GM12891 (cell line): Measurements from ENCODE around the gene PRDM16.

Source experiments
- DNase-seq: peaks from one replicate; pipeline ENCODE4 v3.0.0; 2011; ENCODE audit warnings: low spot score; ENCODE audit not compliant: insufficient read length
- FAIRE-seq: peaks from 2 replicates; lab custom pipeline; 2011; peaks lifted over from hg19 to GRCh38; lab: Jason Lieb, UNC
- PAX5 ChIP-seq: IDR thresholded peaks from 2 replicates; pipeline ENCODE4 v1.6.1; 2011; ENCODE audit warnings: low read length, moderate library complexity, mild to moderate bottlenecking; ENCODE audit not compliant: insufficient read depth, severe bottlenecking
- POLR2A ChIP-seq: IDR thresholded peaks from 2 replicates; pipeline ENCODE4 v1.6.1; 2011; ENCODE audit warnings: low read depth, low read length, control low read depth
- POLR2AphosphoS5 ChIP-seq: IDR thresholded peaks from 2 replicates; pipeline ENCODE4 v1.6.1; 2011; ENCODE audit warnings: low read depth, low read length, control low read depth
- POU2F2 ChIP-seq: IDR thresholded peaks from 2 replicates; pipeline ENCODE4 v1.6.1; 2011; ENCODE audit warnings: low read depth, mild to moderate bottlenecking, control low read depth, low read length, moderate library complexity
- SPI1 ChIP-seq: IDR thresholded peaks from 2 replicates; pipeline ENCODE4 v1.6.1; 2011; ENCODE audit warnings: low read depth, low read length, control low read depth
- TAF1 ChIP-seq: IDR thresholded peaks from 2 replicates; pipeline ENCODE4 v1.6.1; 2011; ENCODE audit warnings: low read depth, low read length, control low read depth

PRDM16 gene

DNA sequence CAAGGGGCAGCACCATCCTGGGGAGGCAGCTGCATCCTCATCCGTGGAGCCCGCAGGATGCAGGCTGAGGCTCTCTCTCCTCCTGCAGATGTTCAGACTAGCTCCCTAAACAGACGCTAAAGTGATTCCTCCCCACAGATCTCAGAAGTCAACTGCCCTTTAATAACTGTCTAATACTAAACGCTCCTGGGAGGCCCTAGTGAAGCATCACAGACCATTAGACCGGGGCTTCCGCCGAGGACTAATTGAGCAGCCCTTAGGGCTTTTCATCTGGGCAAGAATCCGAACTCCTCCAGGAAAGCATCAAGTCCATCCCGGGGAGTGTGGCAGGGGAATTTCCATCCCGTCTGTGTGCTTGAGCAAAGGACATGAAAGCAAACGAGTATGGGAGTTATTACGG is 40.4 kb downstream of the PRDM16 start:
- DNase-seq: no peak
- no peak for TF ChIP-seq SPI1
- no peak for FAIRE-seq

DNA sequence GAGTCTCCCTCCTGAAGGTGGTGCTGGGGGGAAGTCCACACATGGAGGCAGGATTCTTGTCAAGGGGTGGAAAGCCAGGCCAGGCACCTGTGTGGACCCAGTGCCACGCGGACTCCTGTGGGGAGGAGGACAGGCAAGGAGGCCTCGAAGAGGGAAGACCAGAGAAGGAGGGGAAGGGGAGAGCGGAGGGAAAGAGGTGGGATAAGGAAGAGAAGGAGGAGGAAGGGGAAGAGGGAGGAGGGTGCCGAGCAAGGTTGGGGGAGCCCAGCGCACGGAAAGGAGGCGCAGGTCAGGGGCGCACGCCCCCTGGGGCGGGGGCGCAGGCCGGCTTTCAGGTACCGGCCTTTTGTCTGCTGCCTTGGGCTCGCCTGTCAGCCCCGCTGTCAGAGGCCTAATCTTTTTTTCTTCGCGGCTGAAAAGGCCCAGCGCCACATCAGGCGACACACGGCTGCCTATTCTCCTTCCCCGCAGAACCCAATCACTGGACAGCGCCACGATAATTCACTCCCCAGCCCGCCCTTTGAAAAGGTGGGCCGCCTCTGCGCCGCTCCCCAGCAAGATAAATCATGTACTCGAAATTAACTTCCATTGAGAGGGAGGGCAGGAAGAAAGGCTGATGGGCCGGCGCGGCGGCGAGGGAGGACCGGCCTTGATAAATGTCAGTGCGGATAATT is 42.5 kb downstream of the PRDM16 start:
- FAIRE-seq (no peak), DNase-seq (no peak)
- TF ChIP-seq TAF1 (no peak), POU2F2 (no peak), PAX5 (no peak), POLR2AphosphoS5 (no peak), SPI1 (no peak), POLR2A (no peak)

DNA sequence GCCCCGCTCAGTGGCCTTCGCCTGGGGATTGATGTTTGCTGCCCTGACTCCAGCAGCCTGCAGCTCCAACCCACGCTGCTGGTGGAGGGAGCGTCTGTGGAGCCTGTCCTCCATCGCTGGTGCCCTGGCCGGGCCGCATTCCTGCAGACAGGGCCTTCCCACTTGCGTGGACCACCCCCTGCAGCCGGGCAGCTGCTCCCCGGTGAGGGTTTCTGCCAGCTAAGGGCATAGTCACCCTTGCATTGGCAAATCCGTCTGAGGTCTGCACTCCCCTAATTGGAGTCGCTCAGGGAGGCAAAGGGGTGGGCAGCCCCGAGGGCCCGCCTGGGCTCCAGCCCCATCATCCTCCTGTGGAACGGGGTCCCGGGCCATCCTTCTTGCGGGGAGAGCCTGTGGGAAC is 43.5 kb downstream of the PRDM16 start:
- FAIRE-seq: no peak
- TF ChIP-seq POLR2A: no peak
- no peak for TF ChIP-seq POU2F2
- no peak for TF ChIP-seq POLR2AphosphoS5
- TF ChIP-seq TAF1: no peak
- TF ChIP-seq SPI1: no peak
- no peak for DNase-seq

DNA sequence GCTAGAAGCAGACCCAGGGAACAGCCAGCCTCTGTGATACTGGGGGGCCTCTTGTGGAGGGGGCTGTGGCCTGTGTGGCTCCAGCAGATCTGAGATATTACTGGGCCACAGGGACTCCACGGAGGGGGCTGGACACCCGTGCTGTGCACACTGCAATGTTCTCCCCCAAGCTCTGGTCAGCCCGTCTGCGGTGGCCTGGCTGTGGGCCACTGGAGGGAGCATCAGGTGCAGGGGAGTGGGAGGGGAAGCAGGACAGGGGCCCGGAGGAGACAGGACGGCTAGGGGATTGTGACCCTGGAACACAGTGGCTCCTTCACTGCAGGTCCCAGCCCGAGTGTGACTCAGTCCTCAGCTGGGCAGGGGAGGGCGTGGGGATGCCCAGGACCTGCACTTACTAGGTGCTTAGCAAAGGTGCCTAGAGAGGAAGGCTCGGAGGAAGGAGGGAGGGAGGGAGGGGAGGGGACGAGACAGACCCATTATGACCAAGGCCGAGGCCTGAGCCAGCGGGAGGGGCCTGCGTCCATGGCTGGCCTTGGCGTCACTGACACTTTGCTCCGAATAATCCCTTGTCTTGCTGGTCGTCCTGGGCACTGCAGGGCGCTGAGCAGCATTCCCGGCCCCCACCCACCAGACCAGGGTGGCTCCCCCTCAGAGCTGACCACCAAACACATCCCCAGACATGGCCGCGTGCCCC is 44.2 kb downstream of the PRDM16 start:
- TF ChIP-seq POLR2A: no peak
- no peak for TF ChIP-seq PAX5
- no peak for TF ChIP-seq SPI1
- TF ChIP-seq POLR2AphosphoS5: no peak
- no peak for DNase-seq
- FAIRE-seq: no peak

DNA sequence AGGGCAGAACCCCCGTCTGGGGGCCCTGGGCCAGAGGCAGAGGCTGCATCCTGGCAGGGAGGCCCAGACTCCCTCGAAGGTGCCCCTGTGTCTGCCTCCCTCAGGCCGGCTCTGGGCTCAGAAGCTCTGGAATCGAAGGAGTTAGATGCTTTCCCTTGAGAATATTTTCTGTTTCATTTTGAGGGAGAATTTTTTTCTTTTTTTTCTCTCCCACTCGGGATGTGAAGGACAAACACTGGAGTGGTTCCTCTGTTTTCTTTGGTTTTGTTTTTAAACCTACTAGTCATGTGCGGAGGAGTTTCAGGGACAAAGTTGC is 44.7 kb downstream of the PRDM16 start:
- DNase-seq (no peak), FAIRE-seq (no peak)
- TF ChIP-seq POU2F2 (no peak), PAX5 (no peak), TAF1 (no peak), POLR2AphosphoS5 (no peak), POLR2A (no peak), SPI1 (no peak)

DNA sequence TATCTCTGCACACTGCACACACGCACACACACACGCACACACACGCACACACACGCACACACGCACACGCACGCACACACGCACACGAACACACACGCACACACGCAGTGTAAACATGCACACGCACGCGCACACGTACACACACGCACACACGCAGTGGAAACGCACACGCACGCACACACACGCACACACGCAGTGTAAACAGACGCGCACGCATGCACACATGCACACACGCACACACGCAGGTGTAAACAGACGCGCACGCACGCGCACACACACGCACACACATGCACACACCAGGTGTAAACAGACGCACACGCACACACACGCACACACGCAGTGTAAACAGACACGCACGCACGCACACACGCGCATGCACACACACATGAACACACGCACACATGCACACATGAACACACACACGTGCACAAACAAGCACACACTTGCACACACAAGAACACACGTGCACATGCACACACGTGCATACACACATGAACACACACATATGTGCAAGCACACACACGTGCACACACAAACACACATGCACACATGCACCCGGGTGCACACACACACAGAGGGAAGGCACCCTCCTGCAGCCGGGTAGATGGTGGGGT is 45.2 kb downstream of the PRDM16 start:
- no peak for DNase-seq
- no peak for FAIRE-seq
- TF ChIP-seq POLR2A: no peak
- no peak for TF ChIP-seq POU2F2
- TF ChIP-seq SPI1: no peak
- no peak for TF ChIP-seq PAX5
- TF ChIP-seq POLR2AphosphoS5: no peak
- TF ChIP-seq TAF1: no peak

DNA sequence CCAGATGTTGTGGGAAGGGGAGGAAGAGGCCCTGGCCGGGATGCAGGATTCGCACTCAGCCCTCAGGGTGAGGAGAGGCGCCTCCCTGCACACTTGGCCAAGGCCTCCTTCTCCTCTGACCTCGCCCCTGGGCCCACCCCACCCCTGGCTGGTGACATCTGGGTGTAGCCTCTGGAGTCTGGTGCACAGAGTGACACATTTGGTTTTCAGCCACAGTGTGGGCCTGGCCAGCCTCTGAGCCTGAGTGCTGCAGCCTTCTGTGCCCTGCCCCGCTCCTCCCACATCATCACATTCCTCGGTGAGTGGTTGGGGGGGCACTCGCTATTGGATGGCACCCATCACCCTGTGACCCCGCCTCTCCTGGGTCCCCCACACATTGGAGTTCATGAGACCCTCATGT is 45.8 kb downstream of the PRDM16 start:
- DNase-seq (no peak), FAIRE-seq (no peak)
- TF ChIP-seq TAF1 (no peak), PAX5 (no peak), POLR2AphosphoS5 (no peak)

DNA sequence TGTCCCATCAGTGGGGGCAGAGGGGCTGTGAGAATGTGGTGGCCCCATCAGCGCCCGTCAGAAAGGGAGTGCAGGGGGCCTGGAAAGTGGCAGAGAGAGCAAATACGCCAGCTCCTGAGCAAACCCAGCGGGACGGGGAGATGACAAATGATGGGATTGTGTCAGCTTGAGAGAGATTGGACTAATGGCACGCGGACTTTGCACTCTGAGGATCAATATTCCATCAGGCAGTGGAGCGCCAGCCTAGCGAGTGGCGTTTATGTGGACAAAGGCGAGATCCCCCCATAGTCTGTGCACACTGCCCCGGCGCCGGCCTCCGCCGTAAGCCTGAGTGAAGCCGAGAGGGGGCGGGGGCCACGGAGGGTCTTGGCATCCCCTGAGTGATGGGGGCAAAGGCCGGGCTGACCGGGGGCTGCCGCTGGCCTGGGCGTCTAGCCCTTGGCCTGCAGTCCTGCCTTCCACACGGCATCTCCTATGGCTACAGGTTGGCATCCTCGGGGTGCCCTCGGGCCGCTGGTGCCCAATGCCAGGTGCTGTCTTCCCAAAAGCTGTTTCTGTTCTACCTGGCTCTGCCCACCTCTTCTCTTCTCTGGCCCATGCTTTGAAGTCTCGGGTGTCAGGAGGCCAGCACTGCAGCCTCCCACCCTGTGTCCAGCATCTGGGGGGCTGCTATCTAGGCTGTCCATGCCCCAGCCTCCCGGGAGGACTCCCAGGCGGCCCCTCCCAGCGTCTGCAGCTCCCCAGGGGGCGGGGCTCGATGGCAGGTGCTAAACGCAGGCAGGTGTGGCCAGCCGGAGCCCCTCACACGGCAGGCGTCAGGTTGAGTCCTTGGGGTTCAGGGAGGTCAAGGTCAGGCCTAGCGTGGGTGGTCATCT is 46.5 kb downstream of the PRDM16 start:
- TF ChIP-seq SPI1 (no peak), POLR2AphosphoS5 (no peak), TAF1 (no peak), POLR2A (no peak), POU2F2 (no peak), PAX5 (no peak)
- DNase-seq (no peak), FAIRE-seq (no peak)

DNA sequence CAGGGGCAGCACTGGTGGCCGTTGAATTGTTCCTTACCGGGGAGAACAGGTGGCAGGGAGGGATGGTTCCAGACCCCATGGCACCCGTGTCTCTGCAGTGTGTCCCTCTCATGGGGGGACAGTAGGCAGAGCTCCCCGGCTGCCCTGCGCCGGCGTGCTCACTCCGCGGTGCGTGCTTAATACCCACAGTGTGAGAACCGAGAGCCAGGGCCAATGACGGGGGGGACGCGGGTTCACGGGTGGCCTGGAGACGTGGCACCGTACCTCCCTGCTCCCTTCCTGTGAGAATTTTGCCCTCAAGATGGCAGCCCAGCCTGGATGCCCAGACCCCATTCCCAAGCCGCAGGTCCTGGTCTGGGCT is 47.1 kb downstream of the PRDM16 start:
- no peak for FAIRE-seq
- TF ChIP-seq POU2F2: no peak
- no peak for TF ChIP-seq POLR2A
- no peak for TF ChIP-seq POLR2AphosphoS5
- TF ChIP-seq TAF1: no peak
- no peak for TF ChIP-seq PAX5
- DNase-seq: no peak

DNA sequence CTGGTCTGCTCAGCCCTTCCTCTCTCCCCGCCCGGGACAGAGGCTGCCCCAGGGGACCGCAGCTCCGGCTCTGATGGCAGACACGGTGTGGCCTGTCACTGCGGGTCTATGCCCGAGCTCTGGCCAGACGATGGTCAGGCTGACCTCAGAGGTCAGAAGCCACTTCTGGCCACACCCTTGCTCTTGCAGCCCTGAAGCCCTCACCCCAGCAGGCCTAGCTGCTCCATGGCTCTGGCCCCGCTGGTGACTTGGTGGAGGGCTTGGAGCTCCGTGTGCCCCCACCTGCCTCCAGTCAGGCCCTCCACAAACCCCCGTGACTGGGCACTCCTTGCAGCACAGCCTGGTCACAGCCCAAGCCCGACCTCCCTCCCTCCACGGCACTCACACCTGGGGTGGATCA is 47.6 kb downstream of the PRDM16 start:
- DNase-seq: no peak

More for the DNA sequence above, 47.6 kb downstream of the PRDM16 start:
- FAIRE-seq: no peak
- TF ChIP-seq POLR2A (no peak), SPI1 (no peak), PAX5 (no peak), TAF1 (no peak), POLR2AphosphoS5 (no peak), POU2F2 (no peak)
